GM18907 (cell line): ENCODE results near the gene TIMP2.
A peak's percentile ranks its signal among the peaks of the same experiment; 100 is the strongest.
"Not testable (repeated sequence)": the region's sequence is repeated elsewhere in the genome, so short reads cannot be mapped to it uniquely, and the experiment has no call there.

ENCODE experiments used
- ATAC-seq: cut with Tn5 transposase; IDR thresholded peaks from one replicate; pipeline ENCODE4 v1.9.1; 2021; ENCODE audit warnings: mild to moderate bottlenecking, moderate library complexity; ENCODE audit not compliant: unreplicated experiment

The TIMP2 gene

DNA sequence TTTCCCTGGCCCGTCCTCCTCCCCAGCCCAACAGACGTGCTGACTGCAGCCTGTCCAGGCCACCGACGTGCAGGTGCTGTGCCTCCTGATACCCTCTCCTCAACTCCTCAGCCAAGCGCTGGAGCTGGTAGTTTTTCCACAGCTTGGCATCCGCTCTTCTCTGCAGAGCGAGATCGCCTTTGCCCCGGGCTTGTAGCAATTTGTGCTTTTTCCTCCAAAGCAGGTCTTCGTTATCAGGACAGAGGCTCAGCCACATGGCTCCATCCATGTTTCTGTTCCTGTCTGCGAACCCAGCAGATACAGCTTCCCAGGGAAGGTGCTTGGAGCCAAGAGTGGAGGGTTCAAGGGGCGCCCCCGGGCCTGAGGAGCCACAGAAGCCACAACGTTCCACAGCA lies 33.1 kb downstream of the TIMP2 start:
- ATAC-seq = no peak

DNA sequence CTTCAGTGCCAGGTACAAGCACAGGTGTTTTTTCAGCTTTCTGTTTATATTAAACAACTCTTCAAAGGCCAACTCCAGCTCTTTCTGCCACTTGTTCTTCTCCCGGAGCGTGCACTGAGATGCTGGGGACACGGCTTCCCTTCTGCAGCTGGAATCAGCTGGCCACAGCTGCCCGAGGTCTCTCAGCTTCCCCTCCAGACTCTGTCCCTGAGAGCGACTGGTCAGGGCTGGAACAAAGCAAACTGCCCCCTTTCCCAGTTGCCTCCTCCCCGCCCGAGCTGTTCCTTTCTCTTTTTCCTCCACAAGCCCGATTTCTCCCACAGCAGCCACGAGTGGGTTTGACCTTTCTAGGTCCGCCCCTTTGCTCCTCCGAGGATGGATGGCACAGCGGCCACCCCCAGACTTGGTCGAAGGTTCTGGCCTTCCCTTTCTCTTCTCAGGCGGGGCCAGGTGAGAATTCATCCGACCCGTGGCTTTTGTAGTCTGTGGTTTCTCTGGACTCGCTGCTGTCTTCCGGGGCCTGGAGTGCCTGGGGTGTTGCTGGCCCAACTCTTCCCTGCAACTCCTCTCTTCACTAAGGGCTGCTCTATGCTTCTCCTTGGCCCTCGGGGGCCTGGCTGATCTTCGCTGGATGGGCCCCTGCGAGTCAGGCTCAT lies 33.7 kb downstream of the TIMP2 start:
- no peak for ATAC-seq

- no peak for ATAC-seq
These were observed 34.7 kb downstream of the TIMP2 start for GRCh38 chr17:78890498-78890897.

DNA sequence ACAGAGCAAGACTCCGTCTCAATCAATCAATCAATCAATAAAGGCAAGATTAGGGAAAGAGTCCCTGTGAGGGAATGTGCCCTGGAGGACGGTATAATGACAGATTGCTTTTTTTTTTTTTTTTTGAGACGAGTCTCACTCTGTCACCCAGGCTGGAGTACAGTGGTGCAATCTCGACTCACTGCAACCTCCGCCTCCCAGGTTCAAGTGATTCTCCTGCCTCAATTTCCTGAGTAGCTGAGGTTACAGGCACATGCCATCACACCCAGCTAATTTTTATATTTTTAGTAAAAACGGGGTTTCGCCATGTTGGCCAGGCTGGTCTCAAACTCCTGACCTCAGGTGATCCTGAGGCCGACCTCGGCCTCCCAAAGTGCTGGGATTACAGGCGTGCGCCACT lies 35.1 kb downstream of the TIMP2 start:
- not testable (repeated sequence) for ATAC-seq

- ATAC-seq = peak; percentile 63
These were observed 35.7 kb downstream of the TIMP2 start for GRCh38 chr17:78889531-78889930.

DNA sequence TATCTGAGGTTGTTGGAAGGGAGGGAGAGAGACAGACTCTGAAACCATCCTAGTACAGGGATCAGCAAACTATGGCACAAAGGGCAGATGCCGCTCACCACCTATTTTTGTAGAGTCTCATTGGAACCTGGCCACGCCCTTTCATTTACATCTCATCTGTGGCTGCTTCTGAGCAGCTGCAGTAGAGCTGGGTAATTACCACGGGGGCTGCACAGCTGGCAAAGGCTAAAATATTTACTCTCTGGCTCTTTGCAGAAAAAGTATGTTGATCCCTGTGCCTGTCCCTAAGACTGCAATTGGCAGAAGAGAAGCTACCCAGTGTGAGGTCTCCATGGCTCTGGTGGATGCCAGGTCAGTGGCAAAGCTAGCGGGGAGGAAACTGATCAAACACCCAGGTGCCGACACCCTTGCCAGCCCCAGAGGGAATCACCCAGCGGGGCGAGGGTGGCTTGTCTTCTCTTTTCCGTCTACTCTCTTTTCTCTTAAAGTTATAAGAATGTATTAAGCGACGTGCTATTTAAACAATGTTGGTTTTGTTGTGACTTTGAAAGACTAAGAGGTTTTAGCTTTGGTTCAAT lies 36.2 kb downstream of the TIMP2 start:
- peak; percentile 11 for ATAC-seq

DNA sequence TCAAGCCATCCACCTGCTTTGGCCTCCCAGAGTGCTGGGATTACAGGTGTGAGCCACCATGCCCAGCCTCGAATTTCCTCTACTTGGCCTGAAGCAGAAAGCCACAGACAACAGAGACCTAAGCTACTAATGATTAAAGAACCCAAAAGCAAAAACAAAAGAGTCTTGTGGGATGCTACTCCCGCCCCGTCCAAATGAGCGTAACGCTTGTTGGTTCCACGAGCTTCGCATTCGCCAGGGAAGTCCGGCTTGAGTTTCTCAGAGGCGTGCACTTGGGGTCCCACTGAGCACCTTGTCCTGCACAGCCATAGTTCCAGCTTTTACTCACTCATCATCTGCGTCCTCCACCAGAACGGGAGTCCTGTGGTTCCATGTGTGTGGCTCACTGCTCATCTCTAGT lies 38.2 kb downstream of the TIMP2 start:
- no peak for ATAC-seq

DNA sequence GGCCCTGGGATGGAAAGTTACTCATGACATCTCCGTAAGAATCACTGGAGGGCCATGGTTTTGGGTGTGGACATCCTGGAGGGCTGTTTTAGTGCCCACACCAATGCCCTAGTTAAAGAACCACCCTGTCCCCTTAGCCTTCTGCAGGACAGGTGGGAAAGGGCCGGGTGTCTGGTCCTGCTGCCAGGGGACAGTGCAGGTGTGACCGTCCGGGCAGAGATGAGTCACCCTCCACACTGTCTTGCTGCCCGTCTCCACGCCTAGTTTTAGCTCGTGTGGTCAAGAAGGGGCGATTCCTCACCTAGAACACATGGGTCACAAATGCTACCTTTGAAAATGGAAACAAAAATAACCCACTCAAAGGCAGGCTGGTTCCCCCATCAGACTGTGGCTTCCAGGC lies 39.2 kb downstream of the TIMP2 start:
- no peak for ATAC-seq

- ATAC-seq = no peak
These were observed 40.1 kb downstream of the TIMP2 start for GRCh38 chr17:78884876-78885667.

- ATAC-seq = no peak
These were observed 40.9 kb downstream of the TIMP2 start for GRCh38 chr17:78884148-78884825.

DNA sequence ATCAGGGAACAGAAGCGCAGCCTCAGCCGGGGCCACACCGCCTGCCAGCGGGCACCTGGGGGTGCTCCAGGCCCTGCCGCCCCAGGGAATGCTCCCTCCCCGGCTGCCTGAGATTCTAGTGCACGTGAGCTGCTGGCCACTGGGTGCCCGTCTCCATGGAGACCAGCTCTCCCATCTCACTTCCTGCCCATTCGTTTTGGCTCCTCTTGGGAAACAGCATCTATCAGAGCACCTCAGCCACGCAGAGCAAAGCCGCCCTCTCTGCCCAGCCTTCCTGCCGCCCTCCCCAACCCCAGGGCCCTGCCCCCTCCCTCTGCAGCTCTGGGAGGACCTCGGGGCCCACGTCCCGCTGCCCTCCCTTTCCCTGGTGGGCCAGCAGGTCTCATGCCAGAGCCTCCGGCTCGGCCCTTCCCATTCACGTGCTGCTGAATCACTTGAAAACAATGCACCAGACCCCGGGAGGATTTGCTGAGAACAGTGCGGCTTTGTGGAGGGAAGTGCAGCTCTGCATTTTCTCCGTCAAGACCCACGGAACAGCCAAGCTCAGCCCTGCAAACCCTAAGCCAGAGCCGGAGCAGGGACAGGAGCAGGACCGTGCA lies 41.6 kb downstream of the TIMP2 start:
- no peak for ATAC-seq

GRCh38 chr17:78883089-78883532 lies 42.1 kb downstream of the TIMP2 start:
- ATAC-seq = no peak

- ATAC-seq = no peak
These were observed 42.6 kb downstream of the TIMP2 start for GRCh38 chr17:78882540-78883088.

DNA sequence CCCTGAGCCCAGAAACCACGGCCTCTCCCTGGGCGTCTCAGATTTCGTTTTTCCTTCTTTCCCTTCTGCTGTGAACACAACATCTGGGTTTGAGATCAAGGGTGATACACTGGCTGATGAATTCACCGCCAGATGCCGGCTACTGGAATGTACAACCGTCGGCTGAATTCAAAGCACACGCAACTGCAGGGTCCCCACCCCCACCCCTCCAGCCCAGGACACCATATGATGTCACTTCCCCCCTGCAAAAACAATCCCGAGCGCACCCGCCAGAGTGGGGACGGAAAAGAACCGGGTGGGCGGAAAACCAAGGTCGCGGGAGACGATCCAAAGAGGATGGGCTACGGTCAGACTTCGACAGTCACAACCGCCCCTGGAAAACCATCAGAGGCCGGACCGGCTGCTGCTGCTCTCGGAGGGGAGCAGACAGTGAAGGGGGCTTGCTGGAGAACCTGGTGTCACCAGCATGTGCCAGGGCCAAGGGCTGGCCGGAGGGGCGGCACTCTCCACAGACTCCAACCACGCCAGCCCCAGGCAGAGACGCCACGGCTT lies 45.5 kb downstream of the TIMP2 start:
- no peak for ATAC-seq

GRCh38 chr17:78878871-78879527 lies 46.2 kb downstream of the TIMP2 start:
- no peak for ATAC-seq

- ATAC-seq = no peak
These were observed 46.9 kb downstream of the TIMP2 start for GRCh38 chr17:78878261-78878660.

- ATAC-seq = not testable (repeated sequence)
These were observed 48.2 kb downstream of the TIMP2 start for GRCh38 chr17:78876954-78877517.

DNA sequence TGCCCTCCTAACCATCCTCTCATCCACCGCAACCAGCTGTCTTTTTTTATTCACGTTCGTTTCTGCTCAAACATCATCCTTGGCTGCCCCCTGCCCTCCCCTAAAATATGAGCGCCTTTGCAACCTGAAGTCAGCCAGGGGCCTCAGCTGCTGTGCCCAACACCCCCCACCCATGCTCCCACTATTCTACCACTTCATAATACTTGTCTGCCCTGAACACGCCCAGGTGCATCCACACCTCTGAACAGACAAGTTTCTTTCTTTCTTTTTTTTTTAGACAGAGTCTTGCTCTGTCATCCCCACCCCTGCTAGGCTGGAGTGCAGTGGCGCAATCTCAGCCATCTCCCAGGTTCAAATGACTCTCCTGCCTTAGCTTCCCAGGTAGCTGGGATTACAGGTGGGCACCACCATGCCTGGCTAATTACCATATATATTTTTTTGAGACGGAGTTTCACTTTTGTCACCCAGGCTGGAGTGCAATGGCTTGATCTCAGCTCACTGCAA lies 49.0 kb downstream of the TIMP2 start:
- ATAC-seq = no peak

GRCh38 chr17:78875363-78876093 lies 49.7 kb downstream of the TIMP2 start:
- ATAC-seq = no peak
